Stomach (tissue), 4 donors: Measurements from ENCODE around the gene ADM2.

Source experiments
- CTCF ChIP-seq, 7 experiments: fragments of 450-650 bp in 4 of 7; fragments of 200-600 bp in 3 of 7; sonication (generic) in 3 of 7; IDR thresholded peaks; one replicate each; pipeline ENCODE4 v1.5.1; 2016 to 2019; ENCODE audit warnings: antibody characterized with exemption in 7 of 7, control low read depth in 2 of 7, mild to moderate bottlenecking in 1 of 7
- EP300 ChIP-seq: sonication (generic); formaldehyde crosslinking; IDR thresholded peaks from one replicate; pipeline ENCODE4 v1.6.1; 2017; ENCODE audit warnings: antibody characterized with exemption

DNA sequence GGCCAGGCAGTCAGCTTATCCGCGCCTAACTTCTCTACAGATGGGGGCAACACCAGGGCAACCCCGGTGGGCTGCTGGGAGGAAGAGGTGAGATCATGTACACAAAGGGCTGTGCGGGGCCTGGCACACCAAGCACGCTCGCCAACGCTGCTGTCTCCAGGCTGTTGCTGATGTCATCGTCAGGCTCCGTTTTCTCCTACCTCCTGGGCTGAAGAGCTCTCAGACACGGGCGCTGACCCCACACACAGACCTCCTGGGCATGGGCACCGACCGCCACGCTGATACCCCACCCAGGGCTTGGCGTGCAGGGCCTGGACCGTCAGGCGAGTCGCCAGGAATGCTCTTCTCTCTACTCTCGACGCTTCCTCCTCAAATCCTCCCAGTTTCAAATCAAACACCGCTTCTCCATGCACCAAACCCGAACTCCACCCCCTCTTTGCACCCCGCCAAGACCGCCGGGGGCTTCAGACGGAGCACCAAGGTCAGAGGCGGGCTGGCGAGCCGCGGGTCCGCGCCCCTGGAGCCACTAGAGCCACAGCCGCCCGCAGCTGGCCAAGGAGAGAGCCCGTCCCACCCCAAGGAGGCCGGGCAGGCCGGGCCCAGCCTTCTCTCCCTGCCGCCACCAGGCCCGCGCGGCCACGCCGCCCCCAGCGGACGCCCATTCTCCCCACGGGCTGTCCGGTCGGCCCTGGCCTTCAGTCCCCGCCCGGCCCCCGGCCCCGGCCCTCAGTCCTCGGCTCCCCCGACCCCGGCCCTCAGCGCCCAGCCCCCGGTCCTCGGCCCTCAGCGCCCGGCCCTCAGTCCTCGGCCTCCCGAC lies 7.3 kb upstream of the ADM2 start:
- TF ChIP-seq CTCF (IDR thresholded peaks at IDR 0.05) (no peak), EP300 (no peak)
